ENCODE measurements around the gene MYRIP. TPM values are rescaled to one million over a fixed set of nuclear protein-coding genes. Genes with fewer than 3 reads are reported as not detected.

MYRIP gene
- total RNA-seq, 1 donor from 2014 or later = 0.54 TPM

DNA sequence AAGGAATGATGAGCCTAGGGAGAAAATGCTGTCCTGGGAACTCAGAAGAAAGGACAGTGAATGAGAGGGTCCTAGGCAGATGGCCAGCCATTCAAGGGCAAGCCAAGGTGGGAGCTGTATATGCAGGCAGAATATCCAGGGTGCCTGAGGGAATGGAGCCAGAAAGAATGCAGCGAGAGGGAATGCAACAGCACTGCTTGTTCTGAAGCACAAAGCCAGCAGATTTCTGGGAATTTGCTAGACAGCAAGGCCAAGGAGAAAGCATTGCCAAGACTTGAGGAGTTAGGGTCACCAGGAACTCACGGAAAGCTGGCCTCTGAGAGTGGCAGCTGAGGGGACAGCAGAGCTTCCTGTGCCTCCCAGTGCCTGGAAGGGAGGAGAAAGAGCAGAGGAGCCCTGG lies 200.6 kb downstream of the MYRIP start:
- TF ChIP-seq, protein P1, sequence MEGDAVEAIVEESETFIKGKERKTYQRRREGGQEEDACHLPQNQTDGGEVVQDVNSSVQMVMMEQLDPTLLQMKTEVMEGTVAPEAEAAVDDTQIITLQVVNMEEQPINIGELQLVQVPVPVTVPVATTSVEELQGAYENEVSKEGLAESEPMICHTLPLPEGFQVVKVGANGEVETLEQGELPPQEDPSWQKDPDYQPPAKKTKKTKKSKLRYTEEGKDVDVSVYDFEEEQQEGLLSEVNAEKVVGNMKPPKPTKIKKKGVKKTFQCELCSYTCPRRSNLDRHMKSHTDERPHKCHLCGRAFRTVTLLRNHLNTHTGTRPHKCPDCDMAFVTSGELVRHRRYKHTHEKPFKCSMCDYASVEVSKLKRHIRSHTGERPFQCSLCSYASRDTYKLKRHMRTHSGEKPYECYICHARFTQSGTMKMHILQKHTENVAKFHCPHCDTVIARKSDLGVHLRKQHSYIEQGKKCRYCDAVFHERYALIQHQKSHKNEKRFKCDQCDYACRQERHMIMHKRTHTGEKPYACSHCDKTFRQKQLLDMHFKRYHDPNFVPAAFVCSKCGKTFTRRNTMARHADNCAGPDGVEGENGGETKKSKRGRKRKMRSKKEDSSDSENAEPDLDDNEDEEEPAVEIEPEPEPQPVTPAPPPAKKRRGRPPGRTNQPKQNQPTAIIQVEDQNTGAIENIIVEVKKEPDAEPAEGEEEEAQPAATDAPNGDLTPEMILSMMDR (conservative IDR thresholded peaks at IDR 0.05) = no peak
- Mint-ChIP-seq H3K9me3 (no peaks in the 10 kb centered on the region), H3K27ac (ENCODE audit: unreplicated experiment) (no peak overlapping the region), H3K4me3 (no peak overlapping the region), H3K27me3 (ENCODE audit: low read depth) (peaks cover 36% of the 10 kb centered on the region), H3K4me1 (no peaks in the 10 kb centered on the region), H3K36me3 (ENCODE audit: low read depth) (no peaks in the 10 kb centered on the region)
- DNase-seq (ENCODE audit: low read depth, low spot score) = no peak

DNA sequence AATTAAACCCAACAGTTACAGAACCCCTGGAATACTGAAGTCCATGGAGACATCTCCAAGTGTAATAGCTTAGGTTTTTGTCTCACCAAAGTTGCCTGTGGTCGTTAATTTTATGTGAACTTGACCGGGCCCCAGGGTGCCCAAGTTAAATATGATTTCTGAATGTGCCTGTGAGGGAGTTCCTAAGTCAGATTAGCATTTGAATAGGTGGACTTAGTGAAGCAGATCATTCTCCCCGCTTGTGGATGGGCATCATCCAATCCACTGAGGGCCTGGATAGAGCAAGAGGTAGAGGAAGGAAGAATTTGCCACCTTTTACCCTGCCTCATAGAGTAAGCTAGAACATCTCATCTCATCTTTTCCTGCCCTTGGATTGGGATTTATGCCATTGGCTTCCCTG lies 203.0 kb downstream of the MYRIP start:
- H3K27ac Mint-ChIP-seq (ENCODE audit: unreplicated experiment) = no peak overlapping the region
- H3K4me3 Mint-ChIP-seq = no peak overlapping the region

DNA sequence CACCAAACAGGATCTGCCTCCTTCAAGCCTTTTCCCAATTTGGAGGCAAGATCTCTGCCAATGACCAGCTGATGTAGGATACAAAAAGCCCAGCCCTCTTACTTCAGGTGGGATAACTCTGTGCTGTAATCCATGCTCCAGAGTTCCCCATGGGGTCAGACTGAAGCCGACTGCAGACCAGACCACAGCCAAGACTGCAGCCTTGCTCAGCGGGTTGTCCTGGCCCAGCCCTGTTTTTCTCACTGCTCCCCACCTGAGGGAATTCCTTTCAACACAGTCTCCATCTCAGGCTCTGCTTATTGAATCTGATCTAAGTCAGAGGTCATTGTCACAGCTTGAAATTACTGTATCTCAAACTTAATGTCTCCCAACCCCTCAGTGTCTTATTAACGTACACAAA lies 207.0 kb downstream of the MYRIP start:
- no peaks in the 10 kb centered on the region for H3K4me1 Mint-ChIP-seq
- no peaks in the 10 kb centered on the region for H3K9me3 Mint-ChIP-seq
- H3K36me3 Mint-ChIP-seq (ENCODE audit: low read depth) = no peaks in the 10 kb centered on the region
- H3K27ac Mint-ChIP-seq (ENCODE audit: unreplicated experiment) = no peak overlapping the region
- DNase-seq (ENCODE audit: low read depth, low spot score) = no peak
- no peak overlapping the region for H3K4me3 Mint-ChIP-seq
- TF ChIP-seq, protein P1 (conservative IDR thresholded peaks at IDR 0.05) = no peak
- H3K27me3 Mint-ChIP-seq (ENCODE audit: low read depth) = peaks cover 48% of the 10 kb centered on the region

More for the DNA sequence above, 203.0 kb downstream of the MYRIP start:
- Mint-ChIP-seq H3K4me1 (no peaks in the 10 kb centered on the region), H3K27me3 (ENCODE audit: low read depth) (peaks cover 42% of the 10 kb centered on the region), H3K9me3 (no peaks in the 10 kb centered on the region), H3K36me3 (ENCODE audit: low read depth) (no peaks in the 10 kb centered on the region)
- TF ChIP-seq, protein P1 (conservative IDR thresholded peaks at IDR 0.05) = no peak
- no peak for DNase-seq (ENCODE audit: low read depth, low spot score)

DNA sequence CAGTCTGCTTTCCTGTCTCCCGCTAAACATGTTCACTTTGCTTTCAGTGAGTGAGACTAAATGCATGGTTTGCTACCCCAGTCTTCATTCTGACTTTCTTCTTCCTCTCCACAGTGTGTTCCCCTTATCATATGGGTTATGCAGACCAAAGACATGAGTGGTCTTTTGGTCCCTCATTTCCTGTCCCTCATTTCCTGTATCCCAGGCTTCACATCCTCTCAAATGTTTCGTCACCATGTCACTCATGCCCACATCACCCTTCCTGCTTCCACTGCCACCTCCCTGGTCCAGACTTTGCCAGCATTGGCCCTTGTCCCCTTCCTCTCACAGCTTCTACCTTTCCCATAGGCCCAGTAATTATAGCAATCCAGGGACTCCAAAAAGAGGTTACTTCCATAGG lies 209.0 kb downstream of the MYRIP start:
- TF ChIP-seq, protein P1 (conservative IDR thresholded peaks at IDR 0.05) = no peak
- no peaks in the 10 kb centered on the region for H3K36me3 Mint-ChIP-seq (ENCODE audit: low read depth)

DNA sequence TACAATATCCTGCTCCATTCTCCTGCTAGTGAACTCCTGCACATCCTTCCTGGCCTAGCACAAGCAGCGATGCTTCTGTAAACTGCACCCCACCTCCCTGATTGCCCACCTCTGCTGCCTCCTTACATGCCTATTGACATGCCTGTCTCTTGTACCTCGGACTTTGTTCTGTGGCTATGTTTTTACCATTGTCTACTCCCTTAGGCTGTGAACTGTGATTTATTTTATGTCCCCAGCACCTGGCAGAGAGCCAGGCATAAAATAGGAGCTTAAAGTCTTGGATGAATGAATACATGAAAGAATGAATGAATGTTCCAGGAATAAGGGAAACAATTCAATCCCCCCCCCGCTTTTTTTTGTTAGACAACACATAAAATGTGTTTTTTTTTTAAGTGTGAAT lies 210.0 kb downstream of the MYRIP start:
- no peaks in the 10 kb centered on the region for H3K36me3 Mint-ChIP-seq (ENCODE audit: low read depth)
- H3K9me3 Mint-ChIP-seq = peaks cover 3% of the 10 kb centered on the region
- no peak overlapping the region for H3K27ac Mint-ChIP-seq (ENCODE audit: unreplicated experiment)
- no peak for DNase-seq (ENCODE audit: low read depth, low spot score)
- no peak overlapping the region for H3K4me3 Mint-ChIP-seq
- TF ChIP-seq, protein P1 (conservative IDR thresholded peaks at IDR 0.05) = no peak
- peaks cover 53% of the 10 kb centered on the region for H3K27me3 Mint-ChIP-seq (ENCODE audit: low read depth)
- peaks cover 3% of the 10 kb centered on the region for H3K4me1 Mint-ChIP-seq

More for the DNA sequence above, 209.0 kb downstream of the MYRIP start:
- Mint-ChIP-seq H3K27me3 (ENCODE audit: low read depth) (peaks cover 56% of the 10 kb centered on the region), H3K27ac (ENCODE audit: unreplicated experiment) (no peak overlapping the region), H3K4me1 (peaks cover 3% of the 10 kb centered on the region), H3K9me3 (no peaks in the 10 kb centered on the region), H3K4me3 (no peak overlapping the region)
- no peak for DNase-seq (ENCODE audit: low read depth, low spot score)

DNA sequence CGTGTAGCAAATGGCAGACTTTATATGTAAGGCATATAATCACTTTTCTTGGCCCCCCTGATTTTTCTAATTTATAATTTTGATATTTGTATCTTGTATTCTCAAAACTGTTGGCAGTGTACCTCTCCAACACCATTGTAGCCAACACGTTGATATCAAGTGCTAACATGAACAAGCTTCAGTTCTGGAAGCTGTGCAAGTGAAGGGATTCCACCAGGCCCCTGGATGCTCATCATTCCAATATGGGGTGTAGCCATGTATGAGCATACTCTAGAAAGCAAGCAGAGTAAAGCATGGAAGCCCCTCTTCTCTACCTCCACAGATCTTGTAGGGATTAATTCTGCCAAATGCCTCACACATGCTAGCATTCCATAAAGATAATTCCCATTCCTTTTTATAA lies 211.3 kb downstream of the MYRIP start:
- TF ChIP-seq, protein P1 (conservative IDR thresholded peaks at IDR 0.05) = no peak
- DNase-seq (ENCODE audit: low read depth, low spot score) = no peak
- H3K27me3 Mint-ChIP-seq (ENCODE audit: low read depth) = peaks cover 45% of the 10 kb centered on the region
- H3K36me3 Mint-ChIP-seq (ENCODE audit: low read depth) = no peaks in the 10 kb centered on the region
- H3K4me3 Mint-ChIP-seq = no peak overlapping the region
- H3K27ac Mint-ChIP-seq (ENCODE audit: unreplicated experiment) = no peak overlapping the region
- H3K9me3 Mint-ChIP-seq = peaks cover 7% of the 10 kb centered on the region
- peaks cover 3% of the 10 kb centered on the region for H3K4me1 Mint-ChIP-seq
